Measurements from ENCODE around the gene GIGYF2. TPM values are rescaled to one million over a fixed set of nuclear protein-coding genes. Genes with fewer than 3 reads are reported as not detected.

The GIGYF2 gene
- total RNA-seq, 1 donor from 2014 or later = 61.1 TPM

GRCh38 chr2:232757905-232758304, 60.8 kb downstream of the GIGYF2 start:
- H3K36me3 Mint-ChIP-seq (ENCODE audit: low read depth, unreplicated experiment) = peaks cover 7% of the 10 kb centered on the region
- H3K9me3 Mint-ChIP-seq (ENCODE audit: unreplicated experiment) = no peaks in the 10 kb centered on the region
- H3K4me1 Mint-ChIP-seq (ENCODE audit: unreplicated experiment) = no peaks in the 10 kb centered on the region
- TF ChIP-seq CTCF (IDR thresholded peaks at IDR 0.05; ENCODE audit: unreplicated experiment) = no peak
- no peak overlapping the region for H3K4me3 Mint-ChIP-seq (ENCODE audit: unreplicated experiment)
- no peak overlapping the region for H3K27ac Mint-ChIP-seq (ENCODE audit: unreplicated experiment)
- peaks cover 2% of the 10 kb centered on the region for H3K27me3 Mint-ChIP-seq (ENCODE audit: unreplicated experiment)
- DNase-seq (ENCODE audit: low spot score) = no peak

- Mint-ChIP-seq H3K4me3 (ENCODE audit: unreplicated experiment) (no peak overlapping the region), H3K9me3 (ENCODE audit: unreplicated experiment) (no peaks in the 10 kb centered on the region), H3K27ac (ENCODE audit: unreplicated experiment) (peak overlapping the region; percentile 31), H3K27me3 (ENCODE audit: unreplicated experiment) (peaks cover 5% of the 10 kb centered on the region), H3K36me3 (ENCODE audit: low read depth, unreplicated experiment) (peaks cover 9% of the 10 kb centered on the region), H3K4me1 (ENCODE audit: unreplicated experiment) (peaks cover 22% of the 10 kb centered on the region)
- TF ChIP-seq CTCF (IDR thresholded peaks at IDR 0.05; ENCODE audit: unreplicated experiment) = peak; percentile 59
- peak; percentile 33 for DNase-seq (ENCODE audit: low spot score)
Measured at GRCh38 chr2:232761301-232761907, 64.3 kb downstream of the GIGYF2 start.

- Mint-ChIP-seq H3K4me1 (ENCODE audit: unreplicated experiment) (peaks cover 32% of the 10 kb centered on the region), H3K27ac (ENCODE audit: unreplicated experiment) (no peak overlapping the region), H3K4me3 (ENCODE audit: unreplicated experiment) (no peak overlapping the region), H3K27me3 (ENCODE audit: unreplicated experiment) (peaks cover 4% of the 10 kb centered on the region), H3K36me3 (ENCODE audit: low read depth, unreplicated experiment) (peaks cover 6% of the 10 kb centered on the region), H3K9me3 (ENCODE audit: unreplicated experiment) (no peaks in the 10 kb centered on the region)
- DNase-seq (ENCODE audit: low spot score) = no peak
- no peak for TF ChIP-seq CTCF (IDR thresholded peaks at IDR 0.05; ENCODE audit: unreplicated experiment)
Measured at GRCh38 chr2:232767866-232768265, 70.7 kb downstream of the GIGYF2 start.

- Mint-ChIP-seq H3K4me1 (ENCODE audit: unreplicated experiment) (peaks cover 24% of the 10 kb centered on the region), H3K9me3 (ENCODE audit: unreplicated experiment) (no peaks in the 10 kb centered on the region), H3K36me3 (ENCODE audit: low read depth, unreplicated experiment) (no peaks in the 10 kb centered on the region), H3K27me3 (ENCODE audit: unreplicated experiment) (peaks cover 2% of the 10 kb centered on the region), H3K27ac (ENCODE audit: unreplicated experiment) (no peak overlapping the region), H3K4me3 (ENCODE audit: unreplicated experiment) (no peak overlapping the region)
- no peak for TF ChIP-seq CTCF (IDR thresholded peaks at IDR 0.05; ENCODE audit: unreplicated experiment)
- no peak for DNase-seq (ENCODE audit: low spot score)
Measured at GRCh38 chr2:232770207-232770606, 73.1 kb downstream of the GIGYF2 start.

GRCh38 chr2:232771870-232772269, 74.7 kb downstream of the GIGYF2 start:
- H3K9me3 Mint-ChIP-seq (ENCODE audit: unreplicated experiment) = no peaks in the 10 kb centered on the region
- H3K4me1 Mint-ChIP-seq (ENCODE audit: unreplicated experiment) = peaks cover 19% of the 10 kb centered on the region
- no peak for DNase-seq (ENCODE audit: low spot score)
- TF ChIP-seq CTCF (IDR thresholded peaks at IDR 0.05; ENCODE audit: unreplicated experiment) = no peak
- H3K27me3 Mint-ChIP-seq (ENCODE audit: unreplicated experiment) = no peaks in the 10 kb centered on the region
- H3K27ac Mint-ChIP-seq (ENCODE audit: unreplicated experiment) = peak overlapping the region; percentile 48
- peaks cover 4% of the 10 kb centered on the region for H3K36me3 Mint-ChIP-seq (ENCODE audit: low read depth, unreplicated experiment)
- no peak overlapping the region for H3K4me3 Mint-ChIP-seq (ENCODE audit: unreplicated experiment)
